GM21529 (cell line): ENCODE data around the gene TMIGD3.

Source experiments
- ATAC-seq: cut with Tn5 transposase; IDR thresholded peaks from one replicate; pipeline ENCODE4 v1.9.1; 2021; ENCODE audit not compliant: unreplicated experiment

TMIGD3 gene

DNA sequence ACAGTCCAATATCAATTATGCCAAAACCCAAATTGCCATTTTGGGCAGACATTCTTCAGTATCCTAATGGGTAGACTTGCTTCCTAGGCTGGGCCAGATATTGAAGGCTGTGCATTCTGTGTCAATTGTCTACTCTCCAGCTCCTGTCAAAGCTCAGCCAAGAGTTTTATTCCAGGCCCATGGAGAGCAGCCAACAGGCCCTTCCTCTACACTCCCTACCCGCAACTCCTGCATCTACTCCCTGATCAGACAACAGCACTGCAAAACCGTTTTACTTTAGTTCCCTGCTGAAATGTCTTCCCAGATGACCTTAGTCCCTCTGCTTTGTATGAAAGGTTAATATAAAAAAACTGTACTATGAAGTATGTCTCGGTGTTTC is 6.6 kb upstream of the TMIGD3 start:
- no peak for ATAC-seq

DNA sequence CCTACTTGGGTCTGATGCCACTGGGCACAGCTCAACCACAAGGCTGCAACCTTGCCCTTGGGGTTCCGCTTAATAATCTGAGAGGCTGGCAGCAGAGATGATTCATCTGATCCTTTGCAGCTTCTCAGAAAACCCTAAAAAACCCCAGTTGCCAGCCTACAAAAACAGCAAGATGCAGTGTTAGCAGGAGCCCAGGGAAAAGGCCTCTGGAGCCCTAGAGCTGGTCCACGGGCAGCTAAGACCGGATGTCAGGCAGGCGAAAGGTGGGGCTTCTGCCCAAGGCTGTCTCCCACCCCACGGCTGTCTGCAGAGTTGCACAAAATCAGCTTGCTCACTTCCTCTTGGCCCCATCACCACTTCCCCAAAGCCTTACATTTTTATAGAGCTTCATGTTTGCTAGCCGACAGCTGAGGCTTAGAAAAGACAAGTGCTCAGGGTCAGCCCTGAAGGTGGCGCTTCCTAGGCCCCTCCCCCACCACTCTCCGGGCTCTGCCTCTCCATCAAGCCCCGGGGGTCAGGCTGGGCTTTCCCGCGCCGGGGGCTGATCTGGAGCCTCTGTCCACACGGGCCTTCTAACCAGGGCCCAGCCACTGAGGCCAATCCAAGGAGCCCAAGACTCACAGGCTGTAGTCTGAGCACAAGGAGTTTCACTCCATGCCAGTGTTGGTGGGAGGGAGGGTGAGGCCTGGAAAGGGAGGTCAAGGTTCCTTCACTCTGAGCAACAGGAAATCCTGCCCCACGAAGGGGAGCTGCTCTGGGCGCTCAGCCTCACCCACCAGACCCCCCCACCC is 4.2 kb upstream of the TMIGD3 start:
- ATAC-seq = peak; percentile 49

- ATAC-seq = no peak
These were observed 3.1 kb upstream of the TMIGD3 start for GRCh38 chr1:111506561-111506960.

- peak; percentile 70 for ATAC-seq
These were observed 2.2 kb upstream of the TMIGD3 start for GRCh38 chr1:111505641-111506119.

GRCh38 chr1:111504097-111504496 is 664 bp upstream of the TMIGD3 start:
- ATAC-seq = no peak

DNA sequence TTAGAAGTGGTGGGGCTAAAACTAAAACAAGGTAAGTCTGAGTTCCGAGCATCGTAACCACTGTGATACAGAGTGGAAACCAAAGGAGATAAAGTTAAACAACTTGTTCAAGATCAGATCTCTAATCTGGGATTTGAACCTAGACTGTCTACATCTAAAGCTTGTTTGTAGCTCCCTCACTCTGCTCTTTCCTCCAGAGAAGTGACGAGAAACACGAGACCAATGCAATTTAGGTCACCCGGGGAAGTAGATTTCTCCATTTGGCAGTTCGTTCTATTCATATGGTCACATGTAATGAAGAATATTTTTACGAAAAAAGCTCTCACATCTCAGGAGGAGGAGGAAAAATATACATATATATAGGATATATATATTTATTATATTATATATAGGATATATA is 1.8 kb downstream of the TMIGD3 start:
- no peak for ATAC-seq

GRCh38 chr1:111499026-111499785 is 4.2 kb downstream of the TMIGD3 start:
- ATAC-seq = no peak

- no peak for ATAC-seq
These were observed 5.8 kb downstream of the TMIGD3 start for GRCh38 chr1:111497592-111497991.

GRCh38 chr1:111496398-111496797 is 7.0 kb downstream of the TMIGD3 start:
- no peak for ATAC-seq

- no peak for ATAC-seq
These were observed 12.4 kb downstream of the TMIGD3 start for GRCh38 chr1:111491070-111491469.

GRCh38 chr1:111490220-111490619 is 13.2 kb downstream of the TMIGD3 start:
- ATAC-seq = no peak

- ATAC-seq = no peak
These were observed 13.8 kb downstream of the TMIGD3 start for GRCh38 chr1:111489604-111490003.

DNA sequence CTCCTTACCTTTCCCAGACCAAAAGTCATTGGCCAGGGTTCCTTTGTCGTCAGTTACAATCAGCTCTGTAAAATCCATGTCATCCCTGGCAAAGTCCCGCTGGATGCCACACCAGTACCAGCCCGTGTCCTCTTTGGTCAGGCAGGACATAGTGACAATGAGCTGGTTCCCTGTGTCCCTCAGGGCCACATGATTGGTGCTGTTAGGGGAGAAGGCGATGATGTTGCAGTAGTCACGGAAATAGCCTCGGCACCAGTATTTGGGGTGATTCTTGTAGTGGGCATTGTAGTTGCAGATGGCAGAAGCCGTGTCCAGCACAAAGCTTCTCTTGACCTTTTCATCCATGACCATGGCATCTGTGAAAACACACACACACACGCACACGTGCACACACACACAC is 14.8 kb downstream of the TMIGD3 start:
- ATAC-seq = no peak

DNA sequence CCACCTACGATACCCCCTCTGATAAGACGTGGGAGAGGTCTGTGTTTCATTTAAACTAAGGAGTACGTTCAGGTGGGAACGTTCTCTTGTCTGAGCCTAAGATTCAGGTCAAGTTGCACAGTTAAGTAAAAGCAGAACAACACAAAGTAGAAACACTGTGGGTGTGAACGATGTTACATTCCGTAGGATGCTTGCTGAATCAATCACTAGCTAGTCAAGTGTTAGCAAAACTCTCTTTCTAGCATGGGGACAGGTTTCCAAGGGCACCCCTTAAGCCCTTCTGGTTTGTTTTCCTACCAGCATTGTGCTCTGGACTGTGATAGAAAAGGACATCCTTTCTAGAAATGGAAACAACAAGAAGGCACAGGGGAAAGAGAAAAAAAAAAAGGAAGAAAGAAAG is 16.3 kb downstream of the TMIGD3 start:
- ATAC-seq = no peak

DNA sequence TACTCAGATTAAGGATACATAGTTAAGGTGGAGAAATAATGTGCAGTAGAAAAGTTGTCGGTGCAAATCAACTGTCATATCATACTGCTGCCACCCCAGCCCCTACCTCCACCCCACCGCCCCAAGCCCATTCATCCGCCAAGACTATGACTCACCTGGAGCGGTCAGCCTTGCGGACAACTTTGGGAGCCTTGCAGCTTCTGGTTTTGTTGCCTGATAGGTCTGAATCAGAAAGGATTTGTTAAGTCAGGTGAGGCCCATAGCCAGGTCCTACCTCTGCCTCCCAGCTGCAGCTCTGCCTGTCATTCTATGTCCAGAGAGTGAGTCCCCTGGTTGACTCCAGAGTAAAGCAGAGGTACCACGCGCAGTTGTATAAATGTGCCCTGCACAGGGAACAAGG is 17.0 kb downstream of the TMIGD3 start:
- no peak for ATAC-seq

DNA sequence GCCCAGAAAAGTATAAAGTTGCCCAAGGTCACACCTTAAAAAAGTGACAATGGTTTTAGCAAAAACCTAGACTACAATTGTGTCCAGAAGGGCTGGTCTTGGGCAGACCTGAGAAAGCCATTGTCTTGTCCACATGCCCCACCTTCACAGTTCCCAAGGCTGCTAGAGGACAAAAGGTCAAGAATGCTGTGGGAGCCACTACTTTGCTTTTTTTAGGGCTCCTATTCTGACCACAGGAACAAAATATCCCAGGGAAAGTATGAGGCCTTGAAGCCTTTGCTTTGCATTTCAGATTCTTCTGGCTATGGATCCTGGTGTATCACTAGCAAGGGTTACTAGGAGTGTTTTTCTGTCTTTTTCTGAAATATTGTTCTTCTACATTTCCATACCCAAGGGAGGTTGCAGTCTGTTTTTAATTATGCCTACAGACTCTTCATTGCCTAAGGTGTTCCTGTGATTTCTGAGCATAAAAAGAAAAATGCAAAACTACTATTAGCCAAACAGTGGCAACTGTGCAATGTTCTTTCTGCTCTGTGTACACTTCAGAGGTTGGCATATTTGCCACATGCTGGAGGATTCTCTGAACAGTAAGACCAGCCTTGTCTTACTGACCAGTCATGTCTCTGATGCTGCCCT is 18.9 kb downstream of the TMIGD3 start:
- ATAC-seq = no peak

DNA sequence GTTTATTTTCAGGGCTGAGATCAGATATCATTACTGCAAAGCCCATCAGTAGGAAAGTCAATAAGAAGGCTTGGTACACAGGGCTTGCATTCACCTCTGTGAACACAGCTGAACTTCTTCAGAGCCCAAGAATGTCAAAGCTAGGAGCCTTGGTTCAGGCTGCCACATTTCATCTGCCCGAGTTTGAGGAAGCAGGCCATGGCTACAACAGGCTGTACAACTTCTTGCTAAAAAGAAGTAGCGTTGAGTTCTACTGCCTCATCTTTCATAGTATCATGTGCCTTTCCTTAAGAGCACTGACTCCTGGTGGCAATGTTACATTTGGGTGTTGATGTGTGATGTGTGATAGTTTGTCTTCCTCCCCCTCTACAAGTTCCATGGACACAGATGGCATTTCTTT is 19.6 kb downstream of the TMIGD3 start:
- no peak for ATAC-seq

GRCh38 chr1:111483166-111483565 is 20.3 kb downstream of the TMIGD3 start:
- no peak for ATAC-seq

DNA sequence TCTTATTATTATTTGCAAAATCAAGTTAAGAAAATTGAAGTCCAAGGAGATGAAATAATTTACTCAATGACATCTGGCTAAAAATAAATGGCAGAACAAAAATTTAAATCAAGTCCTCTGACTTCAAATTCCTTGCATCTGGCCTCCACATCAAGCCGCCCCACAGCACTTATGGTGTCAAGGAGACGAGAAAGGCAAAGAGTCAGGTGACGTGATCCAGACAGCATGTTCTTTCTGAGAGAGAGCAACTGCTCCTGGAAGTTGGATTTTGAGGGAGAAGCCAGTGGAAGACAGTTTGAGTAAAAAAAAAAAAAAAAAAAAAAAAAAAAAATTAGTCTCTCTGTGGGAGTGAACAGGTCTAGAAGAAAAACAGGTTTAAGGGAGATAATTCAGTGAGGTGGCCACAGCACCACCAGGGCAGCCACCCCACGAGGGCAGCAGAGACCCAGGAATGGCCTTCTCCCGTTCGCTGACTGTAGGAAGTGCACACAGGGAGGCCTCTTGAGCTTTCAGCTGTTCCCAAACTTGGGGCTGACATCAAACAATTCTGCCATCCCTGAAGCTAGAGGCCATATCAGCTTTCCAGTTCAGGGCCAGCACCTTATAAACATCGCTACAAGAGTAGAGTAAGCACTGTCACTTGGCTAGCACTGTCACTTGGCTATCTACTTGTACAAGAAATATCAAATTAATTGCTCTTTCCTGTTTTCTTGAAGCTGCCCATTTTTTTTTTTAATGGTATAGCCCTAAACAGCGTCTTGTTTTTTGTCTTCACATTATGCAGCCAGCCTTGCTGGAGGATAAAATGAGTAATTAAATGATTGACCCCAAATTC is 21.8 kb downstream of the TMIGD3 start:
- peak; percentile 56 for ATAC-seq

GRCh38 chr1:111480674-111481073 is 22.8 kb downstream of the TMIGD3 start:
- ATAC-seq = no peak

GRCh38 chr1:111476761-111477309 is 26.6 kb downstream of the TMIGD3 start:
- ATAC-seq = peak; percentile 82
